Panc1 (cell line): ENCODE measurements around the gene SEPTIN8.

Source experiments
- POLR2AphosphoS5 ChIP-seq: IDR thresholded peaks from 2 replicates; pipeline ENCODE4 v1.6.1; 2012; ENCODE audit warnings: mild to moderate bottlenecking, low read depth, low read length, moderate library complexity
- SIN3A ChIP-seq: IDR thresholded peaks from 2 replicates; pipeline ENCODE4 v1.6.1; 2012; ENCODE audit warnings: low read depth, mild to moderate bottlenecking, low read length, moderate library complexity, borderline replicate concordance; ENCODE audit not compliant: insufficient read depth
- TCF7L2 ChIP-seq: IDR thresholded peaks from 2 replicates; pipeline ENCODE4 v1.6.1; 2011; ENCODE audit warnings: mild to moderate bottlenecking, low read depth, low read length, inconsistent platforms
- TF ChIP-seq, protein P1 (sequence below): fragments of 450-650 bp; IDR thresholded peaks from 2 replicates; pipeline ENCODE4 v1.5.1; 2017; ENCODE audit warnings: mild to moderate bottlenecking
- TF ChIP-seq, protein P2 (sequence below), 2 experiments: IDR thresholded peaks; 2 replicates each; pipeline ENCODE4 v1.6.1; 2011 to 2012; ENCODE audit warnings: low read depth in 2 of 2, control low read depth in 1 of 2, low read length in 1 of 2, mild to moderate bottlenecking in 1 of 2, moderate library complexity in 1 of 2; ENCODE audit not compliant: insufficient read depth in 1 of 2

GRCh38 chr5:132816083-132816482, 39.0 kb upstream of the SEPTIN8 start:
- TF ChIP-seq SIN3A (no peak), TCF7L2 (no peak), POLR2AphosphoS5 (no peak)
- TF ChIP-seq, protein P1, sequence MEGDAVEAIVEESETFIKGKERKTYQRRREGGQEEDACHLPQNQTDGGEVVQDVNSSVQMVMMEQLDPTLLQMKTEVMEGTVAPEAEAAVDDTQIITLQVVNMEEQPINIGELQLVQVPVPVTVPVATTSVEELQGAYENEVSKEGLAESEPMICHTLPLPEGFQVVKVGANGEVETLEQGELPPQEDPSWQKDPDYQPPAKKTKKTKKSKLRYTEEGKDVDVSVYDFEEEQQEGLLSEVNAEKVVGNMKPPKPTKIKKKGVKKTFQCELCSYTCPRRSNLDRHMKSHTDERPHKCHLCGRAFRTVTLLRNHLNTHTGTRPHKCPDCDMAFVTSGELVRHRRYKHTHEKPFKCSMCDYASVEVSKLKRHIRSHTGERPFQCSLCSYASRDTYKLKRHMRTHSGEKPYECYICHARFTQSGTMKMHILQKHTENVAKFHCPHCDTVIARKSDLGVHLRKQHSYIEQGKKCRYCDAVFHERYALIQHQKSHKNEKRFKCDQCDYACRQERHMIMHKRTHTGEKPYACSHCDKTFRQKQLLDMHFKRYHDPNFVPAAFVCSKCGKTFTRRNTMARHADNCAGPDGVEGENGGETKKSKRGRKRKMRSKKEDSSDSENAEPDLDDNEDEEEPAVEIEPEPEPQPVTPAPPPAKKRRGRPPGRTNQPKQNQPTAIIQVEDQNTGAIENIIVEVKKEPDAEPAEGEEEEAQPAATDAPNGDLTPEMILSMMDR: no peak
- TF ChIP-seq, protein P2, sequence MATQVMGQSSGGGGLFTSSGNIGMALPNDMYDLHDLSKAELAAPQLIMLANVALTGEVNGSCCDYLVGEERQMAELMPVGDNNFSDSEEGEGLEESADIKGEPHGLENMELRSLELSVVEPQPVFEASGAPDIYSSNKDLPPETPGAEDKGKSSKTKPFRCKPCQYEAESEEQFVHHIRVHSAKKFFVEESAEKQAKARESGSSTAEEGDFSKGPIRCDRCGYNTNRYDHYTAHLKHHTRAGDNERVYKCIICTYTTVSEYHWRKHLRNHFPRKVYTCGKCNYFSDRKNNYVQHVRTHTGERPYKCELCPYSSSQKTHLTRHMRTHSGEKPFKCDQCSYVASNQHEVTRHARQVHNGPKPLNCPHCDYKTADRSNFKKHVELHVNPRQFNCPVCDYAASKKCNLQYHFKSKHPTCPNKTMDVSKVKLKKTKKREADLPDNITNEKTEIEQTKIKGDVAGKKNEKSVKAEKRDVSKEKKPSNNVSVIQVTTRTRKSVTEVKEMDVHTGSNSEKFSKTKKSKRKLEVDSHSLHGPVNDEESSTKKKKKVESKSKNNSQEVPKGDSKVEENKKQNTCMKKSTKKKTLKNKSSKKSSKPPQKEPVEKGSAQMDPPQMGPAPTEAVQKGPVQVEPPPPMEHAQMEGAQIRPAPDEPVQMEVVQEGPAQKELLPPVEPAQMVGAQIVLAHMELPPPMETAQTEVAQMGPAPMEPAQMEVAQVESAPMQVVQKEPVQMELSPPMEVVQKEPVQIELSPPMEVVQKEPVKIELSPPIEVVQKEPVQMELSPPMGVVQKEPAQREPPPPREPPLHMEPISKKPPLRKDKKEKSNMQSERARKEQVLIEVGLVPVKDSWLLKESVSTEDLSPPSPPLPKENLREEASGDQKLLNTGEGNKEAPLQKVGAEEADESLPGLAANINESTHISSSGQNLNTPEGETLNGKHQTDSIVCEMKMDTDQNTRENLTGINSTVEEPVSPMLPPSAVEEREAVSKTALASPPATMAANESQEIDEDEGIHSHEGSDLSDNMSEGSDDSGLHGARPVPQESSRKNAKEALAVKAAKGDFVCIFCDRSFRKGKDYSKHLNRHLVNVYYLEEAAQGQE (IDR thresholded peaks at IDR 0.05; ENCODE audit: insufficient read depth in 1 of 2, low read depth in 2 of 2, low read length in 1 of 2): no peak
